ENCODE results near the gene PDE12.
"Not testable (repeated sequence)": the region's sequence is repeated elsewhere in the genome, so short reads cannot be mapped to it uniquely, and the experiment has no call there.

Gene PDE12

DNA sequence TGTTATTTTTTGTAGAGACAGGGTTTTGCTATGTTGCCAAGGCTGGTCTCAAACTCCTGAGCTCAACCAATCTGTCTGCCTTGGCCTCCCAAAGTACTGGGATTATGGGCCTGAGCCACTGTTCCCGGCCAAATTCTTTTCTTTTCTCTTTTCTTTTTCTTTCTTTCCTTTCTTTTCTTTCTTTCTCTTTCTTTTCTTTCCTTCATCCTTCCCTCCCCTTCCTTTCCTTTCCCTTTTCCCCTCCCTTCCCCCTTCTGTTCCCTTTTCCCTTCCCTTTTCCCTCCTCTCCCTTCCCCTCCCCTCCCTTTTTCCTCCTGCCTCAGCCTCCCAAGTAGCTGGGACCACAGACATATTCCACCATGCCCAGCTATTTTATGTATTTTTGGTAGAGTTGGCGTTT lies 44.1 kb downstream of the PDE12 start:
- Histone ChIP-seq H2BK12ac (ENCODE audit: low read length) (no peak overlapping the region), H4K91ac (ENCODE audit: low read depth, low read length, poor library complexity) (no peak overlapping the region), H3K18ac (ENCODE audit: low read length) (no peak overlapping the region), H3K36me3 (replicated peaks in 1 of 2; ENCODE audit: control insufficient read depth in 2 of 2, insufficient read depth in 2 of 2, low read length in 2 of 2) (peaks cover 0 to 10% of the 10 kb centered on the region in 2 donors), H3K4ac (ENCODE audit: low read length) (no peak overlapping the region), H2AFZ (ENCODE audit: low read length) (no peak overlapping the region), H3K4me3 (ENCODE audit: low read length in 2 of 2) (no peak overlapping the region), H3K9me3 (replicated peaks in 1 of 2; ENCODE audit: control insufficient read depth in 2 of 2, insufficient read depth in 1 of 2, low read depth in 1 of 2, low read length in 2 of 2) (peaks cover 0 to 2% of the 10 kb centered on the region in 2 donors), H2BK120ac (ENCODE audit: low read depth, low read length) (no peak overlapping the region), H3K79me1 (ENCODE audit: low read depth, low read length) (peaks cover 6% of the 10 kb centered on the region), H2BK15ac (ENCODE audit: low read length) (no peak overlapping the region), H3K9ac (ENCODE audit: low read depth, low read length, poor library complexity) (no peak overlapping the region), H3K27me3 (ENCODE audit: control insufficient read depth in 3 of 3, insufficient read depth in 3 of 3, low read depth in 1 of 3, low read length in 3 of 3) (no peaks in the 10 kb centered on the region), H2BK5ac (ENCODE audit: low read length) (no peak overlapping the region), H3K23ac (ENCODE audit: low read depth, low read length, poor library complexity) (no peak overlapping the region), H3K27ac (replicated peaks; ENCODE audit: low read length) (no peak overlapping the region), H2AK5ac (ENCODE audit: low read depth, low read length) (no peak overlapping the region), H3K4me2 (ENCODE audit: insufficient read depth, low read length, poor library complexity, severe bottlenecking) (no peak overlapping the region), H3K14ac (ENCODE audit: low read length) (no peak overlapping the region), H4K8ac (ENCODE audit: low read depth, low read length) (no peak overlapping the region), H3K4me1 (ENCODE audit: control insufficient read depth in 2 of 2, insufficient read depth in 1 of 2, low read depth in 1 of 2, low read length in 2 of 2) (peaks cover 2 to 4% of the 10 kb centered on the region in 2 donors)
- no CpG with 5 or more reads among the region's 2 CpGs for WGBS, 2 donors (ENCODE audit: extremely low coverage in 2 of 2, insufficient read length in 2 of 2, insufficient replicate concordance in 1 of 2)
- DNase-seq (ENCODE audit: low spot score): no peak

DNA sequence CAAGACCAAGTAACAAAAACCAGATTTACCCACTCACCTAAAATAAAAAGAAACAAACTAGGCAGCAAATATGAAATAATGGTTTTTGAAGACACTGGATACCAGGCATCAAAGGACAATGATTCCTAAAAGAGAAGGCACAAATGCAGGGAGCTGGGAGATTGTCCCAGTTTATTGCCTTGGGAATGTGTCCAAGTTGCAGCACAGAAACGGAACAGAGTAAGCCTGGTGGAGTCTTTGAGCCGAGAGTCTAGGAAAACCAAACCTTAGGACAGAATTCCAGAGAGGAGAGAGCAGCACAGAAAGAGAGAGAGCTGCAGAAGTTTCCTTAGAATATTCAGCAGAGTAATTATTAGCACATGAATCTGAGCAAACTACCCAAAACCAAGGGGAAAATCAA lies 48.9 kb downstream of the PDE12 start:
- H3K27me3 ChIP-seq (ENCODE audit: control insufficient read depth in 3 of 3, insufficient read depth in 3 of 3, low read depth in 1 of 3, low read length in 3 of 3): no peaks in the 10 kb centered on the region
- peaks cover 0 to 6% of the 10 kb centered on the region in 2 donors for H3K36me3 ChIP-seq (replicated peaks in 1 of 2; ENCODE audit: control insufficient read depth in 2 of 2, insufficient read depth in 2 of 2, low read length in 2 of 2)
- DNase-seq (ENCODE audit: low spot score): no peak
- no peak overlapping the region for H2AK5ac ChIP-seq (ENCODE audit: low read depth, low read length)
- H3K4me3 ChIP-seq (ENCODE audit: low read length in 2 of 2): no peak overlapping the region
- peaks cover 0 to 12% of the 10 kb centered on the region in 2 donors for H3K9me3 ChIP-seq (replicated peaks in 1 of 2; ENCODE audit: control insufficient read depth in 2 of 2, insufficient read depth in 1 of 2, low read depth in 1 of 2, low read length in 2 of 2)
- no peak overlapping the region for H3K9ac ChIP-seq (ENCODE audit: low read depth, low read length, poor library complexity)
- no peak overlapping the region for H3K4me2 ChIP-seq (ENCODE audit: insufficient read depth, low read length, poor library complexity, severe bottlenecking)
- H3K4me1 ChIP-seq (ENCODE audit: control insufficient read depth in 2 of 2, insufficient read depth in 1 of 2, low read depth in 1 of 2, low read length in 2 of 2): no peaks in the 10 kb centered on the region
- no peak overlapping the region for H3K23ac ChIP-seq (ENCODE audit: low read depth, low read length, poor library complexity)
- no peak overlapping the region for H3K14ac ChIP-seq (ENCODE audit: low read length)
- H3K18ac ChIP-seq (ENCODE audit: low read length): no peak overlapping the region
- no peak overlapping the region for H2BK15ac ChIP-seq (ENCODE audit: low read length)
- H3K79me1 ChIP-seq (ENCODE audit: low read depth, low read length): no peaks in the 10 kb centered on the region
- H2AFZ ChIP-seq (ENCODE audit: low read length): no peak overlapping the region
- no peak overlapping the region for H3K4ac ChIP-seq (ENCODE audit: low read length)
- no peak overlapping the region for H2BK5ac ChIP-seq (ENCODE audit: low read length)
- no peak overlapping the region for H3K27ac ChIP-seq (replicated peaks; ENCODE audit: low read length)
- H4K91ac ChIP-seq (ENCODE audit: low read depth, low read length, poor library complexity): no peak overlapping the region
- H4K8ac ChIP-seq (ENCODE audit: low read depth, low read length): no peak overlapping the region
- H2BK12ac ChIP-seq (ENCODE audit: low read length): no peak overlapping the region
- no CpG with 5 or more reads among the region's 2 CpGs for WGBS, 2 donors (ENCODE audit: extremely low coverage in 2 of 2, insufficient read length in 2 of 2, insufficient replicate concordance in 1 of 2)
- H2BK120ac ChIP-seq (ENCODE audit: low read depth, low read length): no peak overlapping the region

DNA sequence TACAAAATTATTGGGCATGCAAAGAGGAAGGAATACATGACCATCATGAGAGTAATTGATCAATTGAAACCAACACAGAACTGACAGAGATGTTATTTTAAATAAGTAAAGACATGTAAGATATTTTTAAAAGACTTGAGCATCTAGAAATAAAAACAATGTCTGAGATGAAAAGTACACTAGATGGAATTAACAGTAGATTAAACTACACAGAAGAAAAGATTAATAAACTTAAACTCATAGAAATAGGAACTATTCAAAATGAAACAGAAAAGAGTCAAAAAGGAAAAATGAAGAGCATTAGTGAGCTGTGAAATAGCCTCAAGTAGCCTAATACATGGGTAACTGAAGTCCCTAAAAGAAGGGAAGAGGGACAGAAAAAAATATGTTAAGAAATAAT lies 49.6 kb downstream of the PDE12 start:
- no peak overlapping the region for H3K4me2 ChIP-seq (ENCODE audit: insufficient read depth, low read length, poor library complexity, severe bottlenecking)
- H2AFZ ChIP-seq (ENCODE audit: low read length): no peak overlapping the region
- no peak overlapping the region for H4K8ac ChIP-seq (ENCODE audit: low read depth, low read length)
- H2BK15ac ChIP-seq (ENCODE audit: low read length): no peak overlapping the region
- H2BK12ac ChIP-seq (ENCODE audit: low read length): no peak overlapping the region
- H3K9ac ChIP-seq (ENCODE audit: low read depth, low read length, poor library complexity): no peak overlapping the region
- no peak overlapping the region for H2AK5ac ChIP-seq (ENCODE audit: low read depth, low read length)
- no peaks in the 10 kb centered on the region for H3K27me3 ChIP-seq (ENCODE audit: control insufficient read depth in 3 of 3, insufficient read depth in 3 of 3, low read depth in 1 of 3, low read length in 3 of 3)
- H3K36me3 ChIP-seq (replicated peaks in 1 of 2; ENCODE audit: control insufficient read depth in 2 of 2, insufficient read depth in 2 of 2, low read length in 2 of 2): peaks cover 0 to 6% of the 10 kb centered on the region in 2 donors
- H3K79me1 ChIP-seq (ENCODE audit: low read depth, low read length): no peaks in the 10 kb centered on the region
- H3K4ac ChIP-seq (ENCODE audit: low read length): no peak overlapping the region
- peaks cover 0 to 12% of the 10 kb centered on the region in 2 donors for H3K9me3 ChIP-seq (replicated peaks in 1 of 2; ENCODE audit: control insufficient read depth in 2 of 2, insufficient read depth in 1 of 2, low read depth in 1 of 2, low read length in 2 of 2)
- H4K91ac ChIP-seq (ENCODE audit: low read depth, low read length, poor library complexity): no peak overlapping the region
- H3K14ac ChIP-seq (ENCODE audit: low read length): no peak overlapping the region
- no peak overlapping the region for H3K27ac ChIP-seq (replicated peaks; ENCODE audit: low read length)
- H3K23ac ChIP-seq (ENCODE audit: low read depth, low read length, poor library complexity): no peak overlapping the region
- H3K18ac ChIP-seq (ENCODE audit: low read length): no peak overlapping the region
- DNase-seq (ENCODE audit: low spot score): no peak
- H3K4me3 ChIP-seq (ENCODE audit: low read length in 2 of 2): no peak overlapping the region
- no peaks in the 10 kb centered on the region for H3K4me1 ChIP-seq (ENCODE audit: control insufficient read depth in 2 of 2, insufficient read depth in 1 of 2, low read depth in 1 of 2, low read length in 2 of 2)
- H2BK5ac ChIP-seq (ENCODE audit: low read length): no peak overlapping the region
- no peak overlapping the region for H2BK120ac ChIP-seq (ENCODE audit: low read depth, low read length)

DNA sequence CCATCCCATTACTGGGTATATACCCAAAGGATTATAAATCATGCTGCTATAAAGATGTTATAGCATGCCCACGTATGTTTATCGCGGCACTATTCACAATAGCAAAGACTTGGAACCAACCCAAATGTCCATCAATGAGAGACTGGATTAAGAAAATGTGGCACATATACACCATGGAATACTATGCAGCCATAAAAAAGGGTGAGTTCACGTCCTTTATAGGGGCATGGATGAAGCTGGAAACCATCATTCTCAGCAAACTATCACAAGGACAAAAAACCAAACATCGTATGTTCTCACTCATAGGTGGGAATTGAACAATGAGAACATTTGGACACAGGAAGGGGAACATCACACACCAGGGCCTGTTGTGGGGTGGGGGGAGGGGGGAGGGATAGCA lies 55.8 kb downstream of the PDE12 start:
- not testable (repeated sequence) for H3K9me3 ChIP-seq (replicated peaks in 1 of 2; ENCODE audit: control insufficient read depth in 2 of 2, insufficient read depth in 1 of 2, low read depth in 1 of 2, low read length in 2 of 2)

More for the DNA sequence above, 55.8 kb downstream of the PDE12 start:
- H3K18ac ChIP-seq (ENCODE audit: low read length); H2BK120ac ChIP-seq (ENCODE audit: low read depth, low read length); H3K9ac ChIP-seq (ENCODE audit: low read depth, low read length, poor library complexity); H3K4me3 ChIP-seq (ENCODE audit: low read length in 2 of 2); DNase-seq (ENCODE audit: low spot score); H4K8ac ChIP-seq (ENCODE audit: low read depth, low read length); H2BK12ac ChIP-seq (ENCODE audit: low read length); H3K4ac ChIP-seq (ENCODE audit: low read length); H2AK5ac ChIP-seq (ENCODE audit: low read depth, low read length); H3K27me3 ChIP-seq (ENCODE audit: control insufficient read depth in 3 of 3, insufficient read depth in 3 of 3, low read depth in 1 of 3, low read length in 3 of 3); H3K14ac ChIP-seq (ENCODE audit: low read length); H3K4me2 ChIP-seq (ENCODE audit: insufficient read depth, low read length, poor library complexity, severe bottlenecking); H3K4me1 ChIP-seq (ENCODE audit: control insufficient read depth in 2 of 2, insufficient read depth in 1 of 2, low read depth in 1 of 2, low read length in 2 of 2); H3K79me1 ChIP-seq (ENCODE audit: low read depth, low read length); H4K91ac ChIP-seq (ENCODE audit: low read depth, low read length, poor library complexity); H3K23ac ChIP-seq (ENCODE audit: low read depth, low read length, poor library complexity); H3K27ac ChIP-seq (replicated peaks; ENCODE audit: low read length); H2BK15ac ChIP-seq (ENCODE audit: low read length); H3K36me3 ChIP-seq (replicated peaks in 1 of 2; ENCODE audit: control insufficient read depth in 2 of 2, insufficient read depth in 2 of 2, low read length in 2 of 2); H2BK5ac ChIP-seq (ENCODE audit: low read length); H2AFZ ChIP-seq (ENCODE audit: low read length): not testable (repeated sequence)
- no CpG with 5 or more reads among the region's 5 CpGs for WGBS, 2 donors (ENCODE audit: extremely low coverage in 2 of 2, insufficient read length in 2 of 2, insufficient replicate concordance in 1 of 2)
